Left ventricle myocardium inferior (tissue), 1 donor: Measurements from ENCODE around the gene BCORL1. TPM values are rescaled to one million over a fixed set of nuclear protein-coding genes. Genes with fewer than 3 reads are reported as not detected.

Experiments
- DNase-seq: peaks from one replicate; pipeline ENCODE4 v3.0.0-alpha.2; 2020
- H3K27ac ChIP-seq: fragments of 200-600 bp; replicated peaks from 2 replicates; pipeline ENCODE4 v1.8.0; 2021
- H3K27me3 ChIP-seq: fragments of 200-600 bp; 2 replicates; pipeline ENCODE4 v1.8.0; 2021; ENCODE audit warnings: low read depth
- H3K36me3 ChIP-seq: fragments of 200-600 bp; 2 replicates; pipeline ENCODE4 v1.8.0; 2021
- H3K4me1 ChIP-seq: fragments of 200-600 bp; 2 replicates; pipeline ENCODE4 v1.8.0; 2021
- H3K4me3 ChIP-seq: fragments of 200-600 bp; 2 replicates; pipeline ENCODE4 v1.8.0; 2021; ENCODE audit warnings: mild to moderate bottlenecking, moderate library complexity
- H3K9me3 ChIP-seq: fragments of 200-600 bp; replicated peaks from 2 replicates; pipeline ENCODE4 v1.8.0; 2021
- CTCF ChIP-seq: fragments of 200-600 bp; IDR thresholded peaks from 2 replicates; pipeline ENCODE4 v1.8.0; 2021; ENCODE audit warnings: antibody characterized with exemption, mild to moderate bottlenecking, borderline replicate concordance
- intact Hi-C: fragments of 100-400 bp; cut with micrococcal nuclease; formaldehyde crosslinking; loops from one replicate; pipeline ENCODE4 v1.11.0; 2022
- total RNA-seq: library from RNA; stranded (reverse); fragmentation: NEBNext Ultra II Directional; extraction: Animal tissue kit (Norgen Biotek cat#: 25700); gene quantifications from one replicate; pipeline ENCODE4 v1.2.1, GENCODE V29; 2021
- donor health status: DM: no; HTN: yes; CAD: no; lungs with severe emphysema.

BCORL1 gene
- total RNA-seq, 1 donor from 2014 or later, result 8.2 TPM

GRCh38 chrX:130032552-130032951 is 50.1 kb downstream of the BCORL1 start:
- no peaks in the 10 kb centered on the region for H3K9me3 ChIP-seq
- peaks cover 53% of the 10 kb centered on the region for H3K36me3 ChIP-seq
- no peak overlapping the region for H3K27ac ChIP-seq
- no peak for DNase-seq
- TF ChIP-seq CTCF, result no peak
- intact Hi-C loops, result no loop called here
- H3K4me3 ChIP-seq, result no peak overlapping the region
- H3K4me1 ChIP-seq, result no peaks in the 10 kb centered on the region
- no peaks in the 10 kb centered on the region for H3K27me3 ChIP-seq

- no peak for TF ChIP-seq CTCF
- no peaks in the 10 kb centered on the region for H3K27me3 ChIP-seq
- H3K27ac ChIP-seq, result no peak overlapping the region
- H3K9me3 ChIP-seq, result no peaks in the 10 kb centered on the region
- DNase-seq, result no peak
- intact Hi-C loops, result no loop called here
- H3K36me3 ChIP-seq, result peaks cover 64% of the 10 kb centered on the region
- no peaks in the 10 kb centered on the region for H3K4me1 ChIP-seq
- H3K4me3 ChIP-seq, result no peak overlapping the region
These were observed 51.7 kb downstream of the BCORL1 start for GRCh38 chrX:130034178-130034577.

DNA sequence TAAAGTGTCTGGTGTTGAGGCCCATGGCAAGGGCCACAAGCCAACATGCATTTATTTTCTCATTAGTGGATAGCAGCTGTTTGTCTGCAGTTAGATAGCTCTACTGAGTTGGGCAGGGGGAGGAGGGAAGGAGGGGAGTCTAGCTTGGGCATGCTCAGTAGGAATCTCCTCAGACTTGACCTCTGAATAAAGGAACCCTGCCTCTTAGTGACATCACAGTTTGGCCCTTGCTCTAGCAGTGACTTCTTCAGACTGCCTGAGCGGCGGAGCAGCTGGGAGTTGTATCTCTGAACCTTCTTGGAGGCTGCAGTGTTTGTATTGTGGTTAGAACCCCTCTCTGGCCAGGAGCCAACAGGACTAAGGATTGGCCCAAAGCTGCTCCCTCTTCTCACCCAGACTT is 57.4 kb downstream of the BCORL1 start:
- Histone ChIP-seq H3K27ac (no peak overlapping the region), H3K4me1 (no peaks in the 10 kb centered on the region), H3K36me3 (peaks cover 68% of the 10 kb centered on the region), H3K27me3 (no peaks in the 10 kb centered on the region), H3K4me3 (no peak overlapping the region), H3K9me3 (no peaks in the 10 kb centered on the region)
- no peak for DNase-seq
- no peak for TF ChIP-seq CTCF
- intact Hi-C loops, result no loop called here

DNA sequence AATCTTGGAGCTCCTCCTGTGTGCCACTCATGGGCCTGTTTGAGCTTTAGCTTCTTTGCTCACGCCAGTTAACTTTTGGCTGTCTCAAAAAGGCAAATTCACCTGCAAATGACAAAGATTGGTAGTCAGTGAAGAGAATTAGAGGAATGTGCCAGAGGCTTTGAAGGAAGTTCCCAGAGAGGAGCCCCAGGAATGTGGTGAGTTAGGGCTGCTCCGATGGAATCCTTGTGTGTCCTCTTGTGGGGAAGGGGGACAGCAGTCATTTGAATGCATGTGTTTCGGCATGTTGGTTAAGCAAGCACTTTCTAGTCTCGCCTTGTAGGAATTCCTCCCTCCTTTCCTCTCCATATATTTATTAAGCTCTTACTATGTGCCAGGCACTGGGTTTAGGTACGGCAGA is 65.0 kb downstream of the BCORL1 start:
- Histone ChIP-seq H3K27ac (no peak overlapping the region), H3K36me3 (peaks cover 51% of the 10 kb centered on the region)

GRCh38 chrX:130048686-130049222 is 66.3 kb downstream of the BCORL1 start:
- Histone ChIP-seq H3K4me3 (no peak overlapping the region), H3K9me3 (no peaks in the 10 kb centered on the region), H3K27me3 (no peaks in the 10 kb centered on the region), H3K36me3 (peaks cover 56% of the 10 kb centered on the region), H3K4me1 (no peaks in the 10 kb centered on the region), H3K27ac (no peak overlapping the region)
- DNase-seq, result no peak
- TF ChIP-seq CTCF, result no peak
- intact Hi-C loops, result no loop called here

More for the DNA sequence above, 65.0 kb downstream of the BCORL1 start:
- no peak for TF ChIP-seq CTCF
- Histone ChIP-seq H3K9me3 (no peaks in the 10 kb centered on the region), H3K27me3 (no peaks in the 10 kb centered on the region), H3K4me1 (no peaks in the 10 kb centered on the region), H3K4me3 (no peak overlapping the region)
- DNase-seq, result no peak
- intact Hi-C loops, result no loop called here

- H3K27me3 ChIP-seq, result no peaks in the 10 kb centered on the region
- no peak overlapping the region for H3K27ac ChIP-seq
- TF ChIP-seq CTCF, result no peak
- H3K4me3 ChIP-seq, result no peak overlapping the region
- H3K4me1 ChIP-seq, result no peaks in the 10 kb centered on the region
- H3K36me3 ChIP-seq, result peaks cover 57% of the 10 kb centered on the region
- intact Hi-C loops, result no loop called here
- peak; percentile 20 for DNase-seq
- H3K9me3 ChIP-seq, result no peaks in the 10 kb centered on the region
These were observed 67.4 kb downstream of the BCORL1 start for GRCh38 chrX:130049821-130050220.
